HEK293T (cell line): ENCODE results near the gene AQP10.

Experiments used
- ARNT ChIP-seq: fragments of 450-650 bp; IDR thresholded peaks from 2 replicates; pipeline ENCODE4 v1.6.1; 2017; ENCODE audit warnings: mild to moderate bottlenecking
- BHLHE40 ChIP-seq: fragments of 450-650 bp; IDR thresholded peaks from 2 replicates; pipeline ENCODE4 v1.6.1; 2016; ENCODE audit warnings: mild to moderate bottlenecking, moderate library complexity, borderline replicate concordance
- CTBP1 ChIP-seq: fragments of 450-650 bp; IDR thresholded peaks from 2 replicates; pipeline ENCODE4 v1.6.1; 2016; ENCODE audit warnings: borderline replicate concordance
- ELF4 ChIP-seq: fragments of 450-650 bp; IDR thresholded peaks from 2 replicates; pipeline ENCODE4 v1.6.1; 2017; ENCODE audit warnings: antibody characterized with exemption
- FOXK2 ChIP-seq: fragments of 450-650 bp; IDR thresholded peaks from 2 replicates; pipeline ENCODE4 v1.6.1; 2016; ENCODE audit warnings: mild to moderate bottlenecking
- FOXM1 ChIP-seq: fragments of 450-650 bp; IDR thresholded peaks from 2 replicates; pipeline ENCODE4 v1.6.1; 2017; ENCODE audit warnings: mild to moderate bottlenecking, borderline replicate concordance
- HDGF ChIP-seq: fragments of 450-650 bp; IDR thresholded peaks from 2 replicates; pipeline ENCODE4 v1.6.1; 2017; ENCODE audit warnings: antibody characterized with exemption, borderline replicate concordance
- L3MBTL2 ChIP-seq: fragments of 450-650 bp; conservative IDR thresholded peaks from 2 replicates; pipeline ENCODE4 v1.6.1; 2016; ENCODE audit warnings: mild to moderate bottlenecking
- SP1 ChIP-seq: fragments of 450-650 bp; IDR thresholded peaks from 2 replicates; pipeline ENCODE4 v1.6.1; 2017
- SUZ12 ChIP-seq: fragments of 450-650 bp; IDR thresholded peaks from 2 replicates; pipeline ENCODE4 v1.6.1; 2016; ENCODE audit warnings: mild to moderate bottlenecking
- TARDBP ChIP-seq: fragments of 450-650 bp; IDR thresholded peaks from 2 replicates; pipeline ENCODE4 v1.6.1; 2016
- ZNF384 ChIP-seq: fragments of 450-650 bp; IDR thresholded peaks from 2 replicates; pipeline ENCODE4 v1.6.1; 2016
- TF ChIP-seq, protein P1 (sequence below): fragments of 450-650 bp; IDR thresholded peaks from 2 replicates; pipeline ENCODE4 v1.6.1; 2016

DNA sequence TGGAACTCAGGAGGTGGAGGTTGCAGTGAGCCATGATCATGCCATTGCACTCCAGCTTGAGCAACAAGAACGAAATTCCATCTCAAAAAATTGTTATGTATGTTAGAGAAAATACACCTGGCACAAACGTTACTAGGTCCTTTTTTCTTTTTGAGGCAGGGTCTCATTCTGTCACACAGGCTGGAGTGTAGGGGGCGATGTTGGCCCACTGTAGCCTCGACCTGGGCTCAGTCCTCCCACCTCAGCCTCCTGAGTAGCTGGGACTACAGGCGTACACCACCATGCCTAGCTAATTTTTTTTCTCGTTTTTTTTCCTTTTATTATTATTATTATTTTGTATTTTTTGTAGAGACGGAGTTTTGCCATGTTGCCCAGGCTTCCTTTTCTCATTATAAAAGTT, 44.1 kb upstream of the AQP10 start:
- TF ChIP-seq SP1 (no peak), FOXK2 (no peak), ARNT (no peak), L3MBTL2 (no peak), TARDBP (no peak), FOXM1 (no peak), SUZ12 (no peak), BHLHE40 (no peak), ELF4 (no peak), HDGF (no peak), CTBP1 (no peak), ZNF384 (no peak)
- TF ChIP-seq, protein P1, sequence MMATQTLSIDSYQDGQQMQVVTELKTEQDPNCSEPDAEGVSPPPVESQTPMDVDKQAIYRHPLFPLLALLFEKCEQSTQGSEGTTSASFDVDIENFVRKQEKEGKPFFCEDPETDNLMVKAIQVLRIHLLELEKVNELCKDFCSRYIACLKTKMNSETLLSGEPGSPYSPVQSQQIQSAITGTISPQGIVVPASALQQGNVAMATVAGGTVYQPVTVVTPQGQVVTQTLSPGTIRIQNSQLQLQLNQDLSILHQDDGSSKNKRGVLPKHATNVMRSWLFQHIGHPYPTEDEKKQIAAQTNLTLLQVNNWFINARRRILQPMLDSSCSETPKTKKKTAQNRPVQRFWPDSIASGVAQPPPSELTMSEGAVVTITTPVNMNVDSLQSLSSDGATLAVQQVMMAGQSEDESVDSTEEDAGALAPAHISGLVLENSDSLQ, result no peak
